Smooth muscle cell (in vitro differentiated cells): Measurements from ENCODE around the gene CALHM4. TPM values are rescaled to one million over a fixed set of nuclear protein-coding genes. Genes with fewer than 3 reads are reported as not detected.
A peak's percentile ranks its signal among the peaks of the same experiment; 100 is the strongest.

ENCODE experiments used
- DNase-seq: peaks from one replicate; lab custom pipeline; 2025; ENCODE audit not compliant: unreplicated experiment; lab: John Stamatoyannopoulos, UW
- H2AFZ ChIP-seq: fragments of 200-600 bp; sonication (generic); 2 replicates; pipeline ENCODE4 v1.6.0; 2016; ENCODE audit warnings: antibody characterized with exemption, low read depth, mild to moderate bottlenecking
- H3F3A ChIP-seq: fragments of 200-600 bp; sonication (generic); 2 replicates; pipeline ENCODE4 v1.6.0; 2017; ENCODE audit warnings: antibody characterized with exemption, low read depth
- H3K27ac ChIP-seq: fragments of 200-600 bp; sonication (generic); 2 replicates; pipeline ENCODE4 v1.5.1; 2016; ENCODE audit warnings: low read depth, mild to moderate bottlenecking
- H3K27me3 ChIP-seq: fragments of 200-600 bp; sonication (generic); 2 replicates; pipeline ENCODE4 v1.6.1; 2016; ENCODE audit warnings: low read depth, mild to moderate bottlenecking
- H3K36me3 ChIP-seq: fragments of 200-600 bp; sonication (generic); 2 replicates; pipeline ENCODE4 v1.5.1; 2016; ENCODE audit warnings: low read depth
- H3K4me1 ChIP-seq: fragments of 200-600 bp; sonication (generic); 2 replicates; pipeline ENCODE4 v1.5.1; 2016; ENCODE audit warnings: low read depth
- H3K4me2 ChIP-seq: fragments of 200-600 bp; sonication (generic); 2 replicates; pipeline ENCODE4 v1.6.0; 2016; ENCODE audit warnings: mild to moderate bottlenecking
- H3K4me3 ChIP-seq: fragments of 200-600 bp; sonication (generic); 2 replicates; pipeline ENCODE4 v1.5.1; 2016; ENCODE audit warnings: mild to moderate bottlenecking
- H3K79me2 ChIP-seq: fragments of 200-600 bp; sonication (generic); 2 replicates; pipeline ENCODE4 v1.6.0; 2016; ENCODE audit warnings: low read depth, mild to moderate bottlenecking
- H3K9ac ChIP-seq: fragments of 200-600 bp; sonication (generic); 2 replicates; pipeline ENCODE4 v1.6.0; 2016; ENCODE audit warnings: low read depth
- H3K9me3 ChIP-seq: fragments of 200-600 bp; sonication (generic); replicated peaks from 2 replicates; pipeline ENCODE4 v1.5.1; 2016; ENCODE audit warnings: low read depth
- H4K20me1 ChIP-seq: fragments of 200-600 bp; sonication (generic); 2 replicates; pipeline ENCODE4 v1.6.0; 2016; ENCODE audit warnings: low read depth
- WGBS: methylation state at CpG from one replicate; pipeline ENCODE4 v1.1.7; 2016; ENCODE audit warnings: low lambda C conversion rate; 5-methylcytosine and 5-hydroxymethylcytosine counted together
- polyA plus RNA-seq: library from polyadenylated mRNA; unstranded; fragments of >200 nt; fragmentation: Nextera tagmentation; extraction: Ambion mirVana; gene quantifications from 2 replicates; pipeline ENCODE4 v1.2.1, GENCODE V29; 2016
- total RNA-seq: library from RNA; depleted of rRNA; stranded (reverse); fragments of >200 nt; gene quantifications from 2 replicates; pipeline ENCODE4 v1.2.3, GENCODE V29; 2014
- TF ChIP-seq, protein P1 (sequence below): fragments of 200-600 bp; sonication (generic); IDR thresholded peaks from 2 replicates; pipeline ENCODE4 v1.5.1; 2017; ENCODE audit warnings: borderline replicate concordance, mild to moderate bottlenecking, antibody characterized with exemption; ENCODE audit not compliant: insufficient read depth, poor library complexity, severe bottlenecking

CALHM4 gene
- total and polyA plus RNA-seq, 2 experiments from 2014 or later = not detected

DNA sequence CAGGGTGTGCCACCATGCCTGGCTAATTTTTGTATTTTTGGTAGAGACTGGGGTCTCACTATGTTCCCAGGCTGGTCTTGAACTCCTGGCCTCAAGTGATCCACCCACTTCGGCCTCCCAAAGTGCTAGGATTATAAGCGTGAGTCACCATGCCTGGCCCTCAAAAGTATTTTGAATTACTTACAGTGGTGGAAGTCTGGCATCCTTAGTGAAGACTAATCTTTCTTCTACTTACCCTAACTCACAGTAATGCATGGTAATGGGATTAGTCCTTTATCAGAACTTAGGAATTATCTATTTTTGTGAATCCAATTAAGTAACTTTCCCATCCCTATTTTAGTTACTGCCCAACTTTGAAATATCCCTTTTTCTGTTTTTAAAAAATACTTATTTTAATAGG, 21.7 kb downstream of the CALHM4 start:
- no peaks in the 10 kb centered on the region for H3F3A ChIP-seq
- H4K20me1 ChIP-seq = peaks cover 58% of the 10 kb centered on the region
- peaks cover 90% of the 10 kb centered on the region for H3K79me2 ChIP-seq
- 61% methylated on average over 2 of the region's 2 CpGs for WGBS
- H3K27ac ChIP-seq = no peak overlapping the region
- no peak overlapping the region for H3K4me2 ChIP-seq
- no peak overlapping the region for H3K4me3 ChIP-seq
- no peak for DNase-seq
- peaks cover 15% of the 10 kb centered on the region for H3K4me1 ChIP-seq
- no peak overlapping the region for H3K9ac ChIP-seq
- peaks cover 6% of the 10 kb centered on the region for H3K36me3 ChIP-seq
- H3K27me3 ChIP-seq = no peaks in the 10 kb centered on the region
- TF ChIP-seq, protein P1, sequence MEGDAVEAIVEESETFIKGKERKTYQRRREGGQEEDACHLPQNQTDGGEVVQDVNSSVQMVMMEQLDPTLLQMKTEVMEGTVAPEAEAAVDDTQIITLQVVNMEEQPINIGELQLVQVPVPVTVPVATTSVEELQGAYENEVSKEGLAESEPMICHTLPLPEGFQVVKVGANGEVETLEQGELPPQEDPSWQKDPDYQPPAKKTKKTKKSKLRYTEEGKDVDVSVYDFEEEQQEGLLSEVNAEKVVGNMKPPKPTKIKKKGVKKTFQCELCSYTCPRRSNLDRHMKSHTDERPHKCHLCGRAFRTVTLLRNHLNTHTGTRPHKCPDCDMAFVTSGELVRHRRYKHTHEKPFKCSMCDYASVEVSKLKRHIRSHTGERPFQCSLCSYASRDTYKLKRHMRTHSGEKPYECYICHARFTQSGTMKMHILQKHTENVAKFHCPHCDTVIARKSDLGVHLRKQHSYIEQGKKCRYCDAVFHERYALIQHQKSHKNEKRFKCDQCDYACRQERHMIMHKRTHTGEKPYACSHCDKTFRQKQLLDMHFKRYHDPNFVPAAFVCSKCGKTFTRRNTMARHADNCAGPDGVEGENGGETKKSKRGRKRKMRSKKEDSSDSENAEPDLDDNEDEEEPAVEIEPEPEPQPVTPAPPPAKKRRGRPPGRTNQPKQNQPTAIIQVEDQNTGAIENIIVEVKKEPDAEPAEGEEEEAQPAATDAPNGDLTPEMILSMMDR = no peak
- H2AFZ ChIP-seq = no peak overlapping the region
- H3K9me3 ChIP-seq = no peaks in the 10 kb centered on the region

DNA sequence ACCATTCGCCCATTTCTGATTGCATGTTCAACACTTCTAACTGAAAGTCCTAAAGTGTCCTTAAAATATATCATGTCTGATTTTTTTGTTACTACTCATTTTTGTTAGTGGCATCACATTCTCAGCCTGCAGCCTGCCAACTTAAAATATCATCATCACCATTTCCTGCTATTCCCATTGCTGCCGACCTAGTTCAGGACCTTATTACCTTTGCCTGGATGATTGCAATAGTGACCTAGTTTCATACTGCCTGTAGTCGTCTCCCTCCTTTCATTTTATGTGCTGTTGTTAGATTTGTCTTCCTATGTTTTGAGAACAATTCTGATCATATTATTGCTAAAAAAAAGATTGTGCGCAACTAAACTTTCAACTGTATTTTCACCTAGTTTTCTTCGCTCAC, 23.9 kb downstream of the CALHM4 start:
- Histone ChIP-seq H3K79me2 (peaks cover 98% of the 10 kb centered on the region), H3K27me3 (no peaks in the 10 kb centered on the region), H2AFZ (no peak overlapping the region), H3K27ac (no peak overlapping the region), H3K9me3 (no peaks in the 10 kb centered on the region), H4K20me1 (peaks cover 64% of the 10 kb centered on the region), H3K4me1 (peaks cover 9% of the 10 kb centered on the region), H3F3A (no peaks in the 10 kb centered on the region), H3K4me3 (no peak overlapping the region), H3K4me2 (no peak overlapping the region), H3K9ac (no peak overlapping the region), H3K36me3 (peaks cover 14% of the 10 kb centered on the region)
- WGBS = 96% methylated on average over 5 of the region's 5 CpGs
- TF ChIP-seq, protein P1 = no peak
- no peak for DNase-seq

DNA sequence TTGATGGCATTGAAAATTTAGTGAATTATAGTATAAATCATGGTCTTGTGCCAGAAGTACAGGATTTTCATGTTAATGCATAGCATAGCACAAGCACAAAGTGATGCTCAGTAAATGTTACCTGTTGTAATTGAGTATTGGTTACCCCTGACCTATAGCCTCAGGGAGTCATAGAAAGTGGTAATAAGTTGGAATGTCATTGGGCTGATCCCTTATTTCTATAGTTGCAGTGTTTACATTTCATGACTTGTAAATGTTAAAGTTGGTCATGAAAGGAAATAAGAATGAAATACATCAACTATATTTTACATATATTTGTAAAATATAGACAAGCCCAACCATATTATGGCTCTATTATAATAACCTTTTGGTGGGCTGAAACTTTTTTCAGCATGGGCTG, 24.8 kb downstream of the CALHM4 start:
- Histone ChIP-seq H3K9me3 (no peaks in the 10 kb centered on the region), H4K20me1 (peaks cover 60% of the 10 kb centered on the region), H3K9ac (no peak overlapping the region), H3K4me1 (peaks cover under 1% of the 10 kb centered on the region), H3K4me3 (no peak overlapping the region), H3K27ac (peak overlapping the region; percentile 15), H3K4me2 (no peak overlapping the region), H3F3A (no peaks in the 10 kb centered on the region), H3K36me3 (peaks cover 14% of the 10 kb centered on the region), H3K27me3 (no peaks in the 10 kb centered on the region), H2AFZ (no peak overlapping the region), H3K79me2 (peaks cover 96% of the 10 kb centered on the region)
- no peak for DNase-seq
- TF ChIP-seq, protein P1 = no peak

DNA sequence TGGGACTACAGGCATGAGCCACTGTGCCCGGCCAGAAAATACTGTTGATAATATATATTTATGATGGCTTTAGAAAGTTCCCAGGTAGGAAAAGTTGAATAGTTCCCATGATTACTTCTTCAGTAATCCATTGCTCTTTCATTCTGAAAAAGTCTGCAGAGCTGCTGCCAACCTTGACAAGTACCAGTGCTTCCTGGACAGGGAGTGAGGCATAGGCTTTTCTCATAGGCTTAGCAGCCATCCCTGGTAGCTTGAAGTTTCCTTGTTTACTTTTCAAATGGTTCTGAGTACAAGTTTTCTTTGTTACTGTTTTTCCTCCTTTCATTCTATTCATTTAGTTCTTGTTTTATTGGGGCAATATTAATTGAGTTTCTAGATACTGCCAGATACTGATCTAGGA, 25.6 kb downstream of the CALHM4 start:
- Histone ChIP-seq H3K9me3 (no peaks in the 10 kb centered on the region), H3F3A (no peaks in the 10 kb centered on the region), H3K4me1 (no peaks in the 10 kb centered on the region), H3K4me2 (no peak overlapping the region), H3K9ac (no peak overlapping the region), H3K36me3 (peaks cover 14% of the 10 kb centered on the region), H2AFZ (no peak overlapping the region), H4K20me1 (peaks cover 60% of the 10 kb centered on the region), H3K4me3 (no peak overlapping the region), H3K79me2 (peaks cover 93% of the 10 kb centered on the region), H3K27ac (peak overlapping the region; percentile 71), H3K27me3 (no peaks in the 10 kb centered on the region)
- TF ChIP-seq, protein P1 = no peak
- WGBS = 87% methylated on average over 1 of the region's 1 CpG
- no peak for DNase-seq
